GM18498 (cell line): ENCODE results near the gene AVPR2.

Experiments
- ATAC-seq: cut with Tn5 transposase; IDR thresholded peaks from one replicate; pipeline ENCODE4 v1.9.1; 2021; ENCODE audit warnings: mild to moderate bottlenecking, moderate library complexity; ENCODE audit not compliant: unreplicated experiment

Gene AVPR2

DNA sequence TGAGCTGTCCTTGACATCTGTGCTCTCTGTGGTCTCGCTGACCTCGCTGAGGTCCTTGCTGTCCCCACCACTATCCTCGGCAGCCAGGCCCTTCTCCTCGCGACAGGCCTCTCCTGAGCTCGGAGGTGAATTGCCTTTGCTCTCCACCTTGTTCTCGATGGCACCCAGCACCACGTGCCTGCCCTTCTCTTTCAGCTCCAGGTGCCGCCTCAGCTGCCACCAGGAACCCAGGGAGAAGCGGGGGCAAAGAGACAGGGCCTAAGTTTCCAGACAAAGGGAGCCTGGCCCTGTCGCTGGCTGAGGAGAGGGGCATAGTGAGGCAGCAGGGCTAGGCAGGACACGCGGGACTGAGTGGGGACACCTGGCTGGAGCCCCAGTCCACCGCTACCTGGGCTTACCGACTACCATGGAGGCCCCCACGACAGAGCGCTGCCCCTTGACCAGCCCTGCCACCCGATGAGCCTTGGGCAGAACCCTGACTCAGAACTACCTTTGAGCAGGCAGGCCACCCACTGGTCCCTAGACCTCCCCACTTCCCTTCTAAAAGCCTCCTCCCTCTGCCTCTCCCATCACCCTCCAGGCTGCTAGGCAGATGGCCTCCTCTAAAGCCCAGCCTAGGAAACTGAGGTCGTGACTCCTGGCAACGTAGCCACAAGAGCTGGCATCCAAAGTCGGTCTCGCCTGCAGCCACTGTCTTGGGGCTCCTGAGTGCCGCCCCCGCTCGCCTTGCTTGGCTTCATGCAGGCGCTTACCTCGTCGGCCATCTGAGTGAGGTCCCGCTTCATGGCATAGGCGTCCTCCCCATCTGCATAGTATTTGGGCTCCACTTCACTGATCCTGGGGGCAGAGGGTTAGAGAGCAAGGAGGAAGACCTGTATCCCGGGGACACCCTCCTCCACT lies 25.8 kb downstream of the AVPR2 start:
- ATAC-seq = no peak

DNA sequence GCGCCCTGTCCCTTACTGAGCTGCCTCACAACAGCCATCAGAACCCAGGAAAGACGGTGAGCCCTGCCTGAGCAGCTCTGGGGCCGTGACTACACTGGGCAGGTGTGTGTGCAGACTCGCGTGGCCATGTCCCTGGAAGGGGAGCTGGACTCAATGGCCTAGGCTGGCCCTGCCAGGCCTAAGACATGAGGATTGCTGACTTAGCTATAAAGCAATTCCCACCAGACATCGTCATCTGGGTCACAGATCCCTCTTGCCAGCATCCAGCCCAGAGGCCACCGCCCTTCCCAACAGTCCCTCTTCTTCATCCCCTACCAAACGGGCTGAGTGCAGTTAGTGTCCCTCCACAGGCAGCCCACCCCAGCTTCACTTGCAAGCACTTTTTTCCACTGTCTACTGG lies 26.7 kb downstream of the AVPR2 start:
- no peak for ATAC-seq

DNA sequence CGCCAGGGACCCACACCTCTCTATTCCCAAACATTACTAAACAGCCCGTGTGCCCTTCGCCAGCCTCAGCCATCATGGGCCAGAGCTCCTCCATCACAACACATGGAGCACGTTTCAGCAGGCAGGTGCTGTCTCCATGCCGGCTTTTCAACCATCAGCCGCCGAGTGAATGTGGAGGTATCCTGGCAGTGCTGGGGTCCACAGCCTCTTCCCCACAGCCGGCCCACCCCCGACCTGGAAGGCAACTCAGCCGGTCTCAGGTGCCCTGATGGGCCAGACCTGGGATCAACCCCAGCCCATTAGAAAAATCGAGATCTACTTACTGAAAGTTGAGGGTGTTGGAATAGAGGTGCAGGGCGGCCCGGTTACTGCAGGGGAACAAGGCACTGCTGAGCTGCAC lies 27.3 kb downstream of the AVPR2 start:
- no peak for ATAC-seq

DNA sequence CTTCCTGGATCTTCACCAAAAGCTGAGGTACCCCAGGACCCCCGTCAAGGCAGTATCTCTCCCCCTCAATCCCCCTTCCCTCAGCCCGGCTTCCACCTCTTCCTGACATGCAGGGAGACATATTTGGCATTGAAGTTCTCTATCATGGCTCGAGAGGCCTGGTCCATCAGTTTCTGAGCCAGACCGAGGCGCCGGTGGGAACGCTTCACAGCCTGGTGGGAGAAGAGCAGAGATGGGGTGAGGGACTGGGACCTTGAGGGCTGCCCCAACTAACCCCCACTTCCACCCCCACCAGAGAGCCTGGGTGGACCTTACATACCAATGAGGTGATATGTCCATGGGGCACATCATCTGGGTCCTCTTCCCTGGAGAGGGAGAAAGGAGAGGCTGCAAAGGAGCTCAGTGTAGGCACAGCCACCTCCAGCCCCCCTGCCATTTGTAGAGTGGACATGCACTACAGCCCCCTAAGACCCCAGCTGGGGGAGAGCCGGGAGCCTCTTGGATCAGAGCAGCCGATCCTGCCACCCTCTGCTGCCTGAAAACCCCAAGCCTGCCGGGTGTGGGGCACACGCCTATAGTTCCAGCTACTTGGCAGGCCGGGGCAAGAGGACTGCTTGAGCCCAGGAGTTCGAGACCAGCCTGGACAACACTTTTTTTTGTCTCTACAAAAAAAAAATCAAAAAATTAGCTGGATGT lies 27.9 kb downstream of the AVPR2 start:
- no peak for ATAC-seq

DNA sequence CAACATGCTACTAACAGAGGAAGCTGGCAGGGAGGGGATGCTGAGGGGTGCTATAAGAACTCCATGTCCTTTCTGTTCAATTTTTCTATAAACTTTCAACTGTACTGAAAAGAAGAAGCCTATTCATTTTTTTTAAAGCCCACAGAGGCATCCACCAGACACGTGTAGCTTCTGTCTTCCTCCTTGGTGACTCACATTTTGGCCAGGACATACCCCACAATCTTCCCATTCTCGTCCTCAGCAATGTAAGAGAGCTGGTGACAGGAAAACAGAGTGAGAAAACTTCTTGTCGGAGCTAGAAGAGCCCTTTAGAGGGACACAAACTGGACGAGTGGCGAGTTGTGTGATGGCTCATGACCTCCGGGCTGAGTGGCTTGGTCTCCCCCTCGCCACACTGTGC lies 29.3 kb downstream of the AVPR2 start:
- ATAC-seq = no peak

DNA sequence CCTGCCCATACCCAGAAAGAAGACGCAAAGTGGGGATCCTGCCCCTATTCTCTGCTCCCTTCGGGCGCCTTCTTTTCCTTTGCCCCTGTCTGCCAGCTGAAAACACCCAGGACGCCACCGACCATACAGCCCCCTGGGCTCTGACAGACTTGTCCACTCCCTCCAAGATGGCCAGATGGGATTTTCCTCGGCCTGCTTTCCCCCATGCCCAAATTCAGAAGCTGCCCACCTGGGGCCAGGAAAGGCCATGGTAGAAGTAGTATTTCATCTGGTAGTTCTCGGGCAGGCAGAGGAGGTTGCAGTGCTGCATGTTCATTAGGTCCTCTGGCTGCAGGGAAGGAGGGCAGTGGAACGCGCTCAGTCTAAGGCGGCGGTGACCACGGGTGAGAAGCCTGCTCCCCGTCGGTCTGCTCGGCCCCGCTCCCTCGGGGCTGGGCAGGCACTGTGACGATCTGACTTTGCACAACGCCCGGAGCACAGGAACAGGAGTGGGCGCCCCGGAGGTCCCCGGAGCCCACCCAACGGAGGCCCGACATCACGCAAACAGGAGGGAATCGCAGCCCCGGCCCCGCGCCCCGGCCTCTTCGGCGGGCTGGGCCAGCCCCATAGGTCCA lies 29.8 kb downstream of the AVPR2 start:
- peak; percentile 24 for ATAC-seq

DNA sequence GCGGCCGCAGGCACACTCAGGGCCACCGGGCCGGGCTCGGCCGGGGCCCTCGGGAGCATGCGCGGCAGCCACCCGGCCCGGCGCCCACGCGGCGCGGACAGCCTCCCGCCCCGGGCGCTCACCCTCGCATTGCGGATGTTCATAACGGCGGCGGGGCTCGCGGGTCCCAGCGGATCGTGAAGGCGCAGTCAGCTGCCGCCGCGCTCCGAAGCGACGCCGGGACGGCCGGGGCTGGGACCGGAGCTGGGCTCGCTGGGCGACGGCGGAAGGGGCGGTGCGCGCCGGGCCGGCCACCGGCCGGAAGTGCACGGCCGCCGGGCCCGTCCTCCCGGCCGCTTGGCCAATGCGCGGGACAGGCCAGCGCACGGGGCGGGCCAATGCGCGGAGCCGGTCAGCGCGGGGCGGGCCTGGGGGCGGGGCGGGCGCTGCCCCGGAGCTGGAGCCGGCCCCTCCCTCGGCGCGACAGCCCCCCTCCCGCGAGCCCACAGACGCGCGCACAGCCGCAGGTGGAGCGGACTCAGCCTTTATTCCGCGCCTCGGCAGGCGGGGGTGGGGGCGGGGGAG lies 30.4 kb downstream of the AVPR2 start, which contains the start of gene NAA10:
TSS of gene NAA10 (minus strand) at position 276 of the 564 bp plus-strand sequence. CDS start at position 143, 133 bp downstream.
- ATAC-seq = peak; percentile 85

DNA sequence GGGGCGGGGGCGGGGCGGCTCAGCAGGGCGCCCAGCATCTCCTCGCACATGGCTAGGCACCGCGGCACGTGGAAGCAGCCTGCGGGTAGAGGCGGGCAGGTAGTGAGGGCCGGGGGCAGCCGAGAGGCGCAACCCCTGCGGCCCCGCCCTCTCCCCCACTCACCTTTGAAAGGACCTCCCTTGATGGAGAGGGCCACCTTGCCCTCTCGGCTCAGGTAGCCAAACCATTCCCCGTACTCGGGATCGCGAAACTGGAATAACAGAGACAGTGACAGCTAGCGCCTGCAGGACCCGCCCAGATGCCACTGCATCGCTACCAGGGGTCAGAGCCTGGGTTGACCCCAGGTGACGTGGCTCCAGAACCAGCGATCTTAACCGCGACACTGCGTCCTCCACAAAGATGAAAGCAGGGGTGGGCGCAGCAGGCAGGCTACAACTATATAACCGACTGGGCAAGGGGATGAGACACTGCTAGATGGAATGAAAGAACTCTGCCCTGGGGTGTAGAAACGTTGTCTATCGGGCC lies 30.9 kb downstream of the AVPR2 start:
- ATAC-seq = peak; percentile 8

DNA sequence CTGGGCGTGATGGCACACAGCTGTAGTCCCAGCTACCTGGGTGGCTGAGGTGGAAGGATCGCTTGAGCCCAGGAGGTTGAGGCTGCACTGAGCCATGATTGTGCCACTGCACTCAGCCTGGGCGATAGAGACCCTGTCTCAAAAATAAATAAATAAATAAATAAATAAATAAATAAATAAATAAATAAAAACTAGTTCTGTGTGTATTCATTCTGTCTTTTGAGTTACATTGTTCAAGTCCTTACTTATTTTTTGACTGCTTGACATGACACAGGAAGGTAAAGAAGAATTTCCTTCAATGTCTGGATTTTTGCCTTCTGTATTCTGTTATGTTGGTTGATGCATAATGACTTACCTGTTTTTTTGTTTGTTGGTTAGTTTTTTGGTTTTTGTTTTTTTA lies 32.6 kb downstream of the AVPR2 start:
- ATAC-seq = no peak

DNA sequence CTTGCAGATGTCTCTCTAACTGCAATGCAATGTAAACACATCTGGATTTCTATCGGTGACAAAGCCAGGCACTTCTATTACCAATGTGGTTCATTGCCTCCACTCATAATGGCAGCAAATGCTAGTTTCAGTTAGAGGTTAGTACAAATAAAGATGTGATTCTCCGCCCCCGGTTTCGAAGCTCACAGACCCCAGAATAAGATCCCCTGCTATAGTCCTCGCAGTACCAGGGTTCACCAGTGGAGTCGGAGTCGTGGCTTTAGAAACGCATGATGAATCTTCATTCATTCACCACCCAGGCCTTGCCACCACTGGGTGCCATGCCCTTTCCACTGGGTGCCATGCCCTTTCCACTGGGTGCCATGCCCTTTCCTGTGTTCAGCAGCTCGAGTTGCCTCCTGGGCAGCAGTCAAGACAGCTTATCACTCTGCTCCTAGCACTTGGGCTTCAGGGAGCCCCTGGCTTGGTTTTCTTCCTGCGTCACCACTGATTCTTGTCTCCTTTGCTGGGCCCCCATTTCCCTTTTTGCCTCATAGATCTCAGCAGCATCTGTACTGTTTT lies 33.8 kb downstream of the AVPR2 start:
- ATAC-seq = no peak

DNA sequence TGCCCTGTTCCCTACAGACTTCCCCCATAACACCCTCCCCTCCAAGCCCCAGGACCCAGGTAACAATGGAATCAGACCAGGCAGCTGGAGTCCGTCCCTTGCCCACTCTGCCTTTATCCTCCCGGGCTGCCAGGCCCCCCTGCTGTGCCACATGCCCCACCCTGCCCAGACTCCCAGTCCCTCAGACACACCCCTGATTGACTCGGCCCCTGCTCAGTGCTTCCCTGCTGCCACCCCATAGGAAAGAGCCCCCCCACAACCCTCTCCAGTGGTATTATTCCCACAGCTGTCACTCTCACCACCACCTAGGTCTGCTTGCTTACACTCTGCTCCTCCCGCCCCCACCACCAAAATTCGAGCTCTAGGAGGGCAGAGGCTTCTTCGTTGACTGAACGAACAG lies 35.1 kb downstream of the AVPR2 start:
- no peak for ATAC-seq

DNA sequence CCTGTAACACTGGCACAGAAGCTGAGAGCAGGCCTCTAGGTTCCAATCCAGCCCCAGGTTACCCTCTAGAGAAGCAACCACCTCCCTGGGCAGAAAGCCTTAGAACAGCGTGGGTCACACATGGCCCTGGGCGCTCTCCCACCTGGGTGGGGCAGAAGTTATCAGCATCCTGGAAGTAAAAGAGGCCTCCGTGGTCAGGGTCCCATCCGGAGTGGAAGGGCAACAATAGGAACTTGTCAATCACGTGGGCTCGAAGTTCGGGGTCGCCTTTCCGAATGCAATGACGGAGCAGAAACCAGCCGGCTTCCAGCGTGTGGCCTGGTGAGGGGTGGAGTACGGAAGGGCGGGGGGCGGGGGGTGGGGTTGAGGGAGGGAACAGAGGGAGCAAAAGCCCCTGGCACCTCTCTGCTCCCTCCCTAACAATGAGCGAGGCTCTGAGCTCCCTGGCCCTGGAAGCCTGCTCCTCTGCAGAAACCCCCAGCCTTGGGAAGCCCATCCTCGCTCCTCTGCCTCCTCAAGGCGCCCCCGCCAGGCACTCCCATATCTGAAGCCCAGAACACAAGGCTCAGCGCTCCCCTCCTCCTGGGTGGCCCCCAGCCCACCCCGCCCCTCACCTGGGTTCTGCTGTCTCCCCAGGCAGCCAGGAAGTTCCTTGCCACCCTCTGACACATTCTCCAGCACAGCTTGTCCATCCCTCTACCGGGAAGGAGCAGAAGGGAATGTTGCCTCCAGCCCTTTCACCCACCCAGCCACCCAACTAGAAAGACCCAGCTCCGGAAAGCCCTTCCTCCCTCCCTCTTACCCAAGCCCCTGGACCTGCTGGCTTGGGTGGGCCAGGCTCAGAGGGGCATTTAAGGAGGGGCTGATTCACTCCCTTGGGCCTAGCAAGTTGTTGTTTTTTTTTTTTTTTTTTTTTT lies 37.1 kb downstream of the AVPR2 start:
- no peak for ATAC-seq

DNA sequence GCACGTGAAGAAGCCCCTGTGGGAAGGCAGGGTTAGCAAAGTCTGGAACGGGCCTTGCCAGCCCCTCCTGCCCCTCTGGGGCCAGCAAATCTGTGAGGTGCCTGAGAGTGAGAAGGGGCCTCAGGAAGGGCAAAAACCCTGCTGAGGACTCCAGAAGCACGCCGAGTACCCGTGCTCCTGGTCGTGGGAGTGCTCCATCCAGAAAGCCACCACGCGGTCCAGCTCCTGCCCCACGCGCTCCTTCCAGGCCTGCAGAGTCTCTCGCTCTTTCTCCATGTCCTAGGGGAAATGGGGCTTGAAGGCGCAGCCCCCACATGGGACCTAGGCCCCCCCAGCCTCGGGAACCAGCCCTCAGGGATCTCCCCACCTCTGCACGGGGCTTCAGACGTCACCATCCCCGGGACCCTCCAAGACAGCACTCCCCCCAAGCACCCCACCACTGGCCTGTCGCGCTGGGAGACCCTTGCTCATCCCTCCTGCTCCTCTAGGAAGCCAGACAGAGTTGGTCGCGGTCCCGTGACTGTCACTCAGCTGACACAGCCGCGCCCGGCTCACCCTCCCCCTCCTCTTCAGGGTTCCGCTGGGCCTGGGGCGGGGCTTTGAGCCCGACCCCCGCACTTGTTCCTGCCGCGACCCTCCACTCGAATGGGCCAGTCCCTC lies 39.8 kb downstream of the AVPR2 start, which contains the start of gene RENBP:
TSS of gene RENBP (minus strand) at position 504 of the 660 bp plus-strand sequence. CDS start at position 471, 33 bp downstream.
- ATAC-seq = no peak

DNA sequence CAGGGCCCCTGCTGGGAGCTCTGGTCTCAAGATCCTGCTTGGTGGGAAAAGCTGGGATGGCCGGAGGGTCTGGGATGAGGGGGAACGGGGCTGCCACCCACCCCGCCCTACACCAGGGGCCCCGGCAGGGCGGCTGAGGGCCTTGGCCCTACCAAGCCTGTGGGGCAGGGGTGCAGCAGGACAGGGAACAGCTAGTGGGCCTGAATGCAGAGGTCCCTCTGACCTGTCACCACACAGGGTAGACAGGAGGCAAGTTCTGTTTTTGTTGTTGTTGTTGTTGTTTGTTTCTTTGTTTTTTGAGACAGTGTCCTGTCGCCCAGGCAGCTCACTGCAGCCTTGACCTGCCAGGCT lies 40.3 kb downstream of the AVPR2 start:
- ATAC-seq = no peak

DNA sequence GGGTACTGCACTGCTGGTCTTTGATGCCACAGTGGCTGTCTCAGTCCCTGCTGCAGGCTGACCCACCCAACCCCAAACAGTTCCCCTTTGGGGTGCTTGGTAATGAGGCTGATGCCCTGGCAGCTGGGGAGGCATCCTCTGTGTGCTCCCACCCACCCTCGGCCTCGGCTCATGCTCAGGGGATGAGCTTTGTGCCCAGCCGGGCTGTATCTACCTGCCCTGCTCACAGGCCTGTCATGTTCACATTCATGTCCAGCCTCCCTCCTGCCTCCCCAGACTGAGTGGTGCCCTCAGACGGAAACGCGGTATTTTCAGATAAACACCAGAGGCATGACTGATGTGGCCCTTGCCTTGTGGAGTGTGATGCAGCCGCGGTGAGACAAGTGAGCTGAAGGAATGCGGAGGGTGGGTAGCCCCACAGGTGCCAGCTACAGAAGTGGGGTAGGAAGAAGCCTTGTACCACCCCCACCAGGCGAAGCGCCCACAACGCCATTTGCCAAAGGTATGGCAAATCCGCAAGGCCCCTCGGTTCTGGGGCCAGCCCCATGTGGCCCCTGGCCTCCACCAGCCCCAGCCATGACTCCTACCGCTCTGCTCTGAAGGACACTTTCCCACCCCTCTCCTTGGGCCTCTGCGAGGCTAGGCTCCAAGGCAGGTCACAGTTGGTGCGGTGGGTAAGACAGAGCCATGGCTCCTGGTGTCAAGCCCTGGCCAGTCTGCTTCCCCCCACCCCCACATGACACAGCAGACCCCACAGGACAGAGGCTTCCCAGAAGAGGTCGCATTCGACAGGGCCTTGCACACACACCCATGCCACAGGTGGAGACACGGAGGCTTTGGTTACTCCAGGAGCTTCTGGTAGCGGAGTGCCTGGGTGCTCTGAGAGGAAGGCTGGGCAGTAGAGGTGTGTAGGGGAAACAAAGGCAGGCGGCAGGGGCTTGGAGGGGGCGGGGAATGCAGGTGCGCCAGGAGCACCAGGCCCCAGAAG lies 41.8 kb downstream of the AVPR2 start:
- ATAC-seq = no peak

DNA sequence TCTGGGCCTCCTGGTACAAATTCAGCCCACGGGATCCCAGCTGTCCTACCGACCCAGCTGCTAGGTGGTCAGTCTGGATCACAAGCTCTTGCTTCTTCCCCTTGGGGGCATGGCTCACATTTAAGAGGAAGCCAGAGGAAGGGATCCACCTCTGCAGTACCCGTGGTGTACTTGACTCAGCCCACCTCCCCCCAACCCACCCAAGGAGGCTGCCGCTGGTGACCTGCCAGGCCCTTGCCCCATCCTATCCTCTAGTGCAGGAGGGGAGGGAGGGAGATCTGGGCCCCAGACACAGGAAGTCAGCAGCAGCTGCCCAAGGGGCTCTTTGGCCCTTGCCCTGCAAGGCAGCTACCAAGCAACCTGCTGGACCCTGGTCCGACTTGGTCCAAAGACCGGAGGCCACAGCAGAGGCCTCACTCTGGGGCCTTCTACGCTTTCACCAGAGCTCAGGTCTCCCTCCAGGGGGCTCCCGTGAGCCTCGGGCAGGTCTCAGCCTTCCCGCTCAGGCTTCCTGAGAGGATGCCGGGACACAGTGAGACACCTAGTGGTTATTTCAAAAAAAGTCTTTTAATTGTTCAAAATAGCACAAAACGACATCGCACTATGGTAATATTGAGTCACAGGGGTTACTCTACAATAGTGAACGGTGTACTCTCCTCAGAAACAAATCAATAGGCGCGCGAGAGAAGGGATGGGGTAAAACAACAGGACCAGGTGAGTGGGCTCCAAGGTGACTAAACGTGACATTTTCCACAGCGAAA lies 42.7 kb downstream of the AVPR2 start:
- ATAC-seq = peak; percentile 66

DNA sequence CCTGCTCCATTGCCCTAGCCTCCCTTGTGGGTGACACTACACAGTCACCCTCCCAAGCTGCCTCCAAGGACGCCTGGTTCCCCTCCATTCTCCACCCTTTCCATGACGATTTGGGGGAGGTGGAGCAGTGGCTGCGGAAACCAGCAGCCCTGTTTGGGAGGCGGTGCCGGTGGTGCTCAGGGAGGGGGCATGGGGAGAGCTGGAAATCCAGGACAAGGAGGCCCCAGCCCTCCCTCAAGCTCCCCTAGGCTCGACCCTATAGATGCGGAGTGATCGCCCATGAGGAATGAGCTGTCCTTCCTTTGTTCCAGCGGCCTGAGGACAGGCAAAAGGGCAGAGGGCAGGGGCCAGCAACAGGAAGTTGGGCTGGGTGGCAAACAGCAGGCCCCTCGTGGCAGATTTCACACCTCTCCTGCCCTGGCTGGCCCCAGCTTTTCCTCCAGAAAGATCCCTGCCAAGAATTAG lies 43.6 kb downstream of the AVPR2 start:
- ATAC-seq = no peak
